ENCODE results near the gene DYSF. TPM values are rescaled to one million over a fixed set of nuclear protein-coding genes. Genes with fewer than 3 reads are reported as not detected.

Gene DYSF
- total RNA-seq, 1 donor from 2014 or later: 0.13 TPM

DNA sequence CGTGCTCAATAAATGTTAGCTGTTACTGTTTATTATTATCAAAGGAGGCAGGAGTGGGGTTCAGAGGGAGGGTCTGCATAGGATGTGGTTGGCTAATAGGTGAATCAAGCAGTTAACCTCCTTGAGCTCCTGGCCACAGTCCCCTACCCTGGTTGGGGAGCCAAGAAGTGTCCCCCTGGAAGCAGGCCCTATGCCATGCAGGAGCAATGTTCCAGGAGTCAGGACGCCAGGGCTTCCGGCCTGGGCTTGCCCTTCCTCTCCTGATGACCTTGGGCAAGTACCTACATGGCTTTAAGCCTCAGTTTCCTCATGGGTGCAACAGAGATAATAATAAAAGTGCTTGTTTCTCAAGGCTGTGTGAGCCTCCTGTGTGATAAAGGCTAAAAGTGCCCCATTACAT is 84.9 kb downstream of the DYSF start:
- Mint-ChIP-seq H3K27ac (no peak overlapping the region), H3K4me3 (no peak overlapping the region)
- no peak for ATAC-seq (ENCODE audit: low read depth)

DNA sequence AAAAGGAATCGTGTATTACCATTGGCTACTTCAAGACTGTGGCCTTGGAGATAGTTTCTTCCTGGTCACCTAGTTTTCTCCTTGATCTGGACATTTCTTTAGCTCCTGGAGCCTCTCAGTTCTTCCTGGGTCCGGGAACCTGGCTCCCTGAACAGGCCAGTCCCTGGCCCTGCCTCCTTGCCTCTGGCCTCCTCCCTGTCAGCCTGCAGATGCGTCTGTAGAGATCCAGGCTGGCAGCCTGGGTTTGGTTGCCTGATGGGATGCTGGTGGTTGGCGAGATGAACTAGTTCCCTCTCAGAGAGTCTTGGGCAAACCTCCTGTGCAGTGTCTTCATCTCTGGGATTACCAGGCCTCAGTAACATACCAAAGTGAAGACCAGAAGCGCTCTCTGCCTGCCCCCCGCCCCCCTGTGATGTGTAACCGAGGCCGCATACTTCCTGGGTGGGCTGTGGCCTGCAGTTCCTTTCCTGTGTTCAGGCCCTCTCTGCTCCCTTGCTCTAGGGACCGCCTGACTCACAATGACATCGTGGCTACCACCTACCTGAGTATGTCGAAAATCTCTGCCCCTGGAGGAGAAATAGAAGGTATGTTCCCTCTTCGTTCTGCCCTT is 85.4 kb downstream of the DYSF start:
- ChIA-PET POLR2A (no interaction called here), CTCF (no interaction called here)
- Mint-ChIP-seq H3K9me3 (no peaks in the 10 kb centered on the region), H3K27ac (no peak overlapping the region), H3K27me3 (peaks cover 4% of the 10 kb centered on the region), H3K4me3 (no peak overlapping the region), H3K4me1 (no peaks in the 10 kb centered on the region), H3K36me3 (ENCODE audit: low read depth) (no peaks in the 10 kb centered on the region)
- ATAC-seq (ENCODE audit: low read depth) (no peak), DNase-seq (no peak)
- intact Hi-C loops (cut with micrococcal nuclease): no loop called here
- TF ChIP-seq, protein P1, sequence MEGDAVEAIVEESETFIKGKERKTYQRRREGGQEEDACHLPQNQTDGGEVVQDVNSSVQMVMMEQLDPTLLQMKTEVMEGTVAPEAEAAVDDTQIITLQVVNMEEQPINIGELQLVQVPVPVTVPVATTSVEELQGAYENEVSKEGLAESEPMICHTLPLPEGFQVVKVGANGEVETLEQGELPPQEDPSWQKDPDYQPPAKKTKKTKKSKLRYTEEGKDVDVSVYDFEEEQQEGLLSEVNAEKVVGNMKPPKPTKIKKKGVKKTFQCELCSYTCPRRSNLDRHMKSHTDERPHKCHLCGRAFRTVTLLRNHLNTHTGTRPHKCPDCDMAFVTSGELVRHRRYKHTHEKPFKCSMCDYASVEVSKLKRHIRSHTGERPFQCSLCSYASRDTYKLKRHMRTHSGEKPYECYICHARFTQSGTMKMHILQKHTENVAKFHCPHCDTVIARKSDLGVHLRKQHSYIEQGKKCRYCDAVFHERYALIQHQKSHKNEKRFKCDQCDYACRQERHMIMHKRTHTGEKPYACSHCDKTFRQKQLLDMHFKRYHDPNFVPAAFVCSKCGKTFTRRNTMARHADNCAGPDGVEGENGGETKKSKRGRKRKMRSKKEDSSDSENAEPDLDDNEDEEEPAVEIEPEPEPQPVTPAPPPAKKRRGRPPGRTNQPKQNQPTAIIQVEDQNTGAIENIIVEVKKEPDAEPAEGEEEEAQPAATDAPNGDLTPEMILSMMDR (IDR thresholded peaks at IDR 0.05): no peak

More for the DNA sequence above, 84.9 kb downstream of the DYSF start:
- no peaks in the 10 kb centered on the region for H3K4me1 Mint-ChIP-seq
- ChIA-PET POLR2A (no interaction called here), CTCF (no interaction called here)
- no peaks in the 10 kb centered on the region for H3K36me3 Mint-ChIP-seq (ENCODE audit: low read depth)
- TF ChIP-seq, protein P1 (IDR thresholded peaks at IDR 0.05): no peak
- intact Hi-C loops (cut with micrococcal nuclease): no loop called here
- peaks cover 4% of the 10 kb centered on the region for H3K27me3 Mint-ChIP-seq
- DNase-seq: no peak
- no peaks in the 10 kb centered on the region for H3K9me3 Mint-ChIP-seq

DNA sequence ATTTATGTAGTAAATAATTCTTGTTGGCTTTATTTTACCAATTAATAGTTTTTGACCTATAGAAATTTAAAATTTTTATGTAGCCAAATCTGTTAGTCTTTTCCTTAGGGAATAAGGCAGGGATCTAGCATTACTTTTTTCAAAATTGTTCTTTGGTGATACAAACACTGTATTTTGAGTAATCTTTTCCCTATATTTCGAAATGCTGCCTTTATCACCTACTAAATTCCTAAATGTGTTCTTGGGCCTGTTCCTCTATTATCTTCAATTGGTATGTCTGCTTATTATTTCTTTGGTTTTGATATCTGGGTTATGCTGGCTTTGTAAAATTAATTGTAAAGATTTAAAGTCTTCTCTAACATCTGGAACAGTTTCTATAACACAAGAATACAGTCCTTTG is 87.5 kb downstream of the DYSF start:
- Mint-ChIP-seq H3K36me3 (ENCODE audit: low read depth) (no peaks in the 10 kb centered on the region), H3K4me1 (peaks cover 7% of the 10 kb centered on the region), H3K9me3 (peaks cover 3% of the 10 kb centered on the region), H3K4me3 (no peak overlapping the region), H3K27me3 (peaks cover 15% of the 10 kb centered on the region), H3K27ac (no peak overlapping the region)
- ChIA-PET CTCF (no interaction called here), POLR2A (no interaction called here)
- DNase-seq (no peak), ATAC-seq (ENCODE audit: low read depth) (no peak)
- intact Hi-C loops (cut with micrococcal nuclease): no loop called here
- TF ChIP-seq, protein P1 (IDR thresholded peaks at IDR 0.05): no peak

GRCh38 chr2:71544919-71545571 is 91.7 kb downstream of the DYSF start:
- Mint-ChIP-seq H3K4me3 (peak overlapping the region; percentile 60), H3K36me3 (ENCODE audit: low read depth) (no peaks in the 10 kb centered on the region), H3K4me1 (peaks cover 7% of the 10 kb centered on the region), H3K27ac (no peak overlapping the region), H3K27me3 (peaks cover 29% of the 10 kb centered on the region), H3K9me3 (peaks cover 3% of the 10 kb centered on the region)
- ATAC-seq (ENCODE audit: low read depth) (no peak), DNase-seq (no peak)
- intact Hi-C loops (cut with micrococcal nuclease): loop anchor here (5.0 kb wide), 2 partner anchors 252 to 1317 kb away; no protein-coding TSS in a partner anchor
- TF ChIP-seq, protein P1 (IDR thresholded peaks at IDR 0.05): no peak
- ChIA-PET CTCF (interaction anchor here (1.2 to 1.3 kb wide), 2 partner anchors 12 to 1035 kb away, joined by 3 read pairs; no protein-coding TSS in a partner anchor), POLR2A (no interaction called here)

DNA sequence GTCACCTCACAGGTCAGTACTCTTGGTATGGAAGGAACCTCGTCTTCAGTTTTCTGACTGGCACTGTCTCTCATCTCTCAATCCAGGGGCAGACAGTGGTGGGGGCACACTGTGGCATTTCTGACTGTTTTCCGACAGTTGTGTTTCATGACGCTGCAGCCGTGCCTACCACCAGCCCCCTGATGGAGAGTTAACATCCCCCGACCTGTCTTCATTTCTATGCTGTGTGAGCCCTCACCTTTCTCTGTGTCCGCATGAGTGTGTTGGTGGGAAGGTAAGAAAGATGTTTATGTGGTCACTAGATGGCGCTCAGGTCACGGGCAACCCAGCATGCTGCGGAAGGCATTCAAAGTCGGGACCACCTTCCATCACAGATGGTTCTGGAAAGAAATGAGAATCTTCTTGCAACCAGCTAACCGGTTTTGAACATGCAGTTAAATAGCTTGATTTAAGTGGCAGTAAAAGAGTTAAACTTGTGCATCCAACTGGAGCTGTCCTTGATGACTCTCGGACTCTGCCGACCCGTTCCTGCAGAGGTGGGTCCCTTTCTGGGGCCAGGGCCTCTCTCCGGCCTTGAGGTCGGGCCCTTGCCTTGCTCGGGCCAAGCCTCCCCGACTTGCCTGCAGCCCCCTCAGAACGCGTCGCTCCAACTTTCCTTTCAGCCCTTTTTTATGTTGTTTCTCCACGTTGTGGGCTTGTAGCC is 92.4 kb downstream of the DYSF start:
- POLR2A ChIA-PET: no interaction called here
- peaks cover 3% of the 10 kb centered on the region for H3K9me3 Mint-ChIP-seq
- TF ChIP-seq, protein P1 (IDR thresholded peaks at IDR 0.05): no peak
- peak; percentile 52 for ATAC-seq (ENCODE audit: low read depth)
- CTCF ChIA-PET: interaction anchor here (1.3 kb wide), 1 partner anchor 11 kb away, joined by 3 read pairs; no protein-coding TSS in a partner anchor
- H3K27me3 Mint-ChIP-seq: peaks cover 29% of the 10 kb centered on the region
- peak overlapping the region; percentile 60 for H3K4me3 Mint-ChIP-seq
- H3K36me3 Mint-ChIP-seq (ENCODE audit: low read depth): no peaks in the 10 kb centered on the region
- H3K4me1 Mint-ChIP-seq: peaks cover 7% of the 10 kb centered on the region
- no peak overlapping the region for H3K27ac Mint-ChIP-seq
- intact Hi-C loops (cut with micrococcal nuclease): loop anchor here (1.0 to 5.0 kb wide), 3 partner anchors 252 to 1317 kb away; no protein-coding TSS in a partner anchor
- DNase-seq: no peak
